NCI-H446 (cell line): ENCODE results near the gene L1CAM.
A peak's percentile ranks its signal among the peaks of the same experiment; 100 is the strongest.

Experiments used
- DNase-seq, 2 experiments: peaks; one replicate each; lab custom pipeline; 2025; lab: John Stamatoyannopoulos, UW

The L1CAM gene

DNA sequence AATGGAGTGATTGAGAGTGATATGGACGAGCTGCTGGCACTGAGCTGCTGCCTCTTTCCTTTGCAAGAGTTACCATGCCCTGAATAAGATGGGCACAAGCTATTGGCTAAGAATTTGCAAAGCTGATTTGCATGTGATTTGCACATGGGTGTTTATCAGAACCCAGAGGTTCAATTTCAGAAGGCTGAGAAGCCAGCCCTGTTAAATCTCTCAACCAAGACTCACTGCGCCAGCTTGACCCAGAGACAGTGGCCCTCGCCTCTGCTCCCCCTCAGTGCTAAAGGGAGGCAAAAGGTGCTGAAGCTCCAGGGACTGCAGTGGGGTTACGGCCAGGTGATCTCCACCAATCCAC, 39.4 kb upstream of the L1CAM start:
- DNase-seq: no peak

DNA sequence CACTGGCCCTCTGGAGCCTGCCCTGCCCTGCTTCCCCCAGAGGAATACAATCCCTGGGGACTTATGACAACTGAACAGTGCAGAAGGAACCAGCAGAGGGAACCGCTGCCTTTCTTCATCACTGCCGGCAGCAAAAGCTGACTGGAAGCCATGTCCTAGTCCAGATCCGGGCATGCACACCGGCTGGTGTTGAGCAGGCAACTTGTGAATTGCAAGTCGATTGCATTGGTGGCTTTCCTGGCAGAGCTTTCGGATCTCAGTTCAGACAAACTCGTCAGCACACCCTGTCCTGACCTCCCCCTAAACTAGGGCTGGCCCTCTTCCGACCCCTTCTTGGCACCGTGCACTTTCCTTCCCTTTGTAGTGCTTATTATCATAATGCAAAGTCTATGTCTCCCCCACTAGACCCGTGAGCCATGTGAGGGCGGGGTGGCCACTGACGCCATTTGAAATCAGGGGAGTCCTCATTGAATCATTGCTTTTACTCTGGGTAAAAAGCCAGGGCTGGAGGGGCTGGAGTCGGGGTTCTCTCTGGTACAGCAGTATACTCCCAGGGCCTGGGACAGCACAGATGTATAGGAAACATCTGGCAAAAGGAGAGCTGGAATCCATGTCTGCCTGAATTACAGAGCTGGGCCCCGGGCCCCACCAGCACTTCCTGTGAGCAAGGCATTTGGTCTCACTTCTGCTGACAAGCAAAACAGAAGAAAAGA, 38.3 kb upstream of the L1CAM start:
- no peak for DNase-seq

DNA sequence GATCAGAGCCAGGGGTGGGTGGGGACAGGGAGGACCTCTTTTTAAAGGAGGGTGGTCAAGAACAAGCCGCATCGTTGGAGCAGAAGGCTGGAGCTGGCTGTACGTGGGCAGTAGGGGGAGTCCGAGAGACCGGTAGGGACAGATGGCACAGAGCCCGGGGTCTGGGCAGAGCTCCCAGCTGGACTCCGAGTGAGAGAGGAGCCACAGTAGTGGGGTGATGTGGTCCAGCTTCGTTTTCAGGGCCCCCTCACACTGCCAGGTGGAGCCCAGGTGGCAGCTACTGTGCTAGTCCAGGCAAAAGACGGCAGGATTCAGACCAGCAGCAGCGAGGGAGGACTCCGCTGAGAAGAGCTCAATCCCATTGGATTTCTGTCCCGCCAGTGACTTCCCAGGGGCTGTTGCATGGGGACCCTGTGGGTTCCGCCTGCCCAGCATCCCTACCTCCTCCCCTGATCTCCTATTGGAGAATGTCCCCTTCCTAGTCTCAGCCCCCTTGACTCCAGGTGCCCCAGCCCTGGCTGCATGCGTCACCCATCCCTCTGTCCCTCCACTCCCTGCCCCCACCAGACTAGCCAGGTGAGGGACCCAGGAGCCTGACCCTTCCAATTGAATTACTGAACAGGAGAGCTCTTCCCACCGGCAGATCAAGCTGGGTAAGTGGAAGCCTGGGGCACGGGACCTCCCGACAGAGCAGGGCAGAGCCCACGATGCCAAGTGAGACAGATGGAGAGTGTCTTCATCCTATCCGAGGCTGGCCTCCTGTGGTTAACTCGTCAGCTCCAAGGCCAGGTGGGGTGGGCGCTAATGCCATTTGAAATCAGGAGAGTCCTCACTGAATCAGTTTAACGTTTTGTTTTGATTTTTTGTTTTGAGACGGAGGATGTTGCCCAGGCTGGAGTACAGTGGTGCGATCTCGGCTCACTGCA, 37.2 kb upstream of the L1CAM start:
- DNase-seq: peak; percentile 0 to 56

DNA sequence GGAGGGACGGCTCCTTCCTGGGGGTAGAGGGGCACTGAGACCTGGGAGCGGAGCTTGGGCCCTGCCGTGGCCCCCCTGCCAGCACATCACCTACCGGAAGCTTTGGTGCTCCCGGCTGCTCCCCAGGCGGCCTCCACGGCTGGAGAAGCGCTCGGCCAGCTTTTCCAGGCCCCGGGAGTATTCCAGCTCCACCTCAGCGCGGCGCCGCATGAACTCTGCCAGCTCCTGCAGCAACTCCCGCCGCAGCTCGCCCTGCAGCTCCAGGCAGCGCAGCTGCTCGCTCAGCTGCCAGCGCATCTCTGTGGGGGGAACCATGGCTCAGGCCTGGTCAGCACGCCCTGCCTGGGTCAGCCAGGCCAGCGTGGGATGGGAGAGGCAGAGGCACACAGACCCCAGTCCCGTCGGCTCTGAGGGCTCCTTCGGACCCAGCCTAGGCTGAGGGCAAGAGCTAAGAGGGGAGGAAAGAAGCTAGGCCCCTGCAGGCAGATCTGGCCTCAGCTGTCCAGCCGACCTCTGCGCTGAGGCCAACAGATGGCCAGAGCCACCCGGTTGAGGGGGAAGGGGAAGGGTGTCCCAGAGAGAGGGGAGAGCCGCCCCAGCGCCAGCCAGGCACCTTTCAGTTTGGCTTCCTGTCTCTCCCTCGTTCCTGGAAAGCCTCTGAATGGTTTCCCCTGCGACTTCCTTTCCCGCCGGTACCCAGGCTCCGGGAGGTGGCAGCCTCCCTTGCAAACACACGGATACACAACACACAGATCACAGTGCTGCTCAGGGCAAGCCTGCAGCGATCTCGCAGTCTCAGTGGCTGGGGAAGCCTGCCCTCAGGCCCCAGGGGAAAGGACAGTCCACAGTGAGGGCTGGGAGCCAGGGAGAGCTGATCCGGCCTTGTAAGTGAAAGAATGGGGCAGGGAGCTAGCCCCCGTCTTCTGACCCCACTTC, 35.8 kb upstream of the L1CAM start:
- no peak for DNase-seq

DNA sequence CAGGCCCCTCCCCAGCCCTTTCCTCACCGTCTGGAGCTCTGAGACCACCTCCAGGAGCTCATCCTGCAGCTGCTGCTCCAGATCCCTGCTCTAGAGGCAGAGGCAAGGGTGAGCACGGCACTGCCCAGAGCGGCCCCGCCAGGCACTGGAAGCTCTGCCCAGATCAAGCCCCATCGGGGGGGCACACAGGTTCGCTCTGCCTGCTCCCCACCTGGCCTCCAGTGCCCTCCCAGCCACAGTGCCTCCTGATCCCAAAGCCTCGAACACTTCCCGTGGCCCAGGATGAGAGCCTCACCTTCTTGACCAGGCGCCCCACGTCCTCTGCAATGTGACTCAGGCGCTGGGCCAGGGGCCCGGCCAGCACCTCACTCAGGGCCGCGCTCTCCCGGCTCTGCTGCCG, 35.1 kb upstream of the L1CAM start:
- DNase-seq: no peak

DNA sequence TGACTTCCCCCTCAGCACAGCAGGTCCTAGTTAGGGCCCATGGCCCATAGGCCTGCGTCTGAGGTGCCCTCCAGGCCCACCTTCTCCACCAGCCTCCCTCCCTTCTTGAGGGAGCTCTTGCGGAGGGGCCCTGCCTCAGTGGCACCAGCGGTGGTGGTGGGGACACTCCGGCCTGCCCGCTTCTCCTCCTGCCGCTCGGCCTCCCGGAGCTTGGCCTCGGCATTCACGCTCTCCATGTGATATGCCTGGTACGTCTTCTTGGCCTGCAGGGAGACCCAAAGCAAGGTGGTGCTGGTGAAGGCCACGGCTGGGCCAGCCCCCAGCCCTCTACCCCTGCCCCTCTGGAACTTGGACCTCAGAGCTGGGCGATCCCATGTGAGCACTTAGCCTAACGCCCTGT, 34.6 kb upstream of the L1CAM start:
- DNase-seq: no peak

DNA sequence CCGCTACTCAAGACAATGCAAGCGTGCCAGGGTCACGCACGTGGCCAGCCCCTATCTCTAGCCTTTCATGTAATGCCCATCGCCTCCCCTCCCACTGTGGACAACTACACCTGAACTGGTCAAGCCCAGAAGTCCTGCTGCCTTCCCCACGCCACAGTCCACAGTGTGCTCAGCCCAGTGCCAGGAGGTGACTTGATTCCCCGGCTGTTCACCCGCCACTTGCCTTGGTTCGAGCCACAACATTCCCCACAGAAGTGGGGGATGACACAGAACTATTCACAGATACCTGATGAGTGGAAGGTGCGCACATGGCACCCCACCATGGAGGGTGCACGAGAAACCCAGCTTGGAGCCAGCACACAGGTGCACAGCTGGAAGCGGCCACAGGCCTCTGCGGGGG, 33.3 kb upstream of the L1CAM start:
- no peak for DNase-seq

DNA sequence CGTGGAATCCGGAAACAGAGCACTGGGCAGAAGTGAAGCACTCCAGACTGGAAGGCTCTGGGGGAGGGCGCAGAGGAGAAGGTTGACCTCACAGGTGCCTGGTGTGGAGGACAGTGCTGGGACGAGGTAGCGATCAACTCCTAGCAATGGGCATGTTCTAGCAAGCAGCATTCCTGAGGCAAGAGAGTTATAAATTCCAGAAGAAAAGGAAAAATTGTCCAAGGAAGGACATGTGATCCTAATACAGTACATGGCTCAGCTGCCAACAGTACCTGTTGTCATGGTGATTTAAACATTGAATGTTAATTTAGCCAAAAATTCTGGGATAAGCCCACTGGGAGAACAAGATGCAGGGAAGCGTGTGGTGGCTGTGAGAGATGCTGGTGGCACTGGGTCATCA, 31.9 kb upstream of the L1CAM start:
- no peak for DNase-seq

DNA sequence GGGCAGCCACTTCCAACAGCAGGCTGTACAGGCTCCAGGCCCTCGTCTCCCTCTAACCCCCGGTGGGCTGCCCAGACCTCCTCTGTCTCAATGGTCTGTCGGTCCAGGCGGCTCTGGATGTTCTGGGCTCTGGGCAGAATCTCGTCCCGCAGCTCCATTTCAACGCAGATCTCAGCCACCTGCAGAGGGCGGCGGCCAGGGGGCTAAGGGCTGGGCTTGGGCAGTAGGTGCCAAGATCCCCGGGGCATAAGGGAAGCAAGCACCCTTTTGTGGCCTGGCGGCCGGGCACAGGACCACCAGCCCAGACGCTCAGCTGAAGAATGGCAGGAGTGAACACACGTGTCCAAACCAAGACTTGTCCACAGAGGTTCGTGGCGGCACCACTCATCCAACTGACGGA, 27.7 kb upstream of the L1CAM start:
- no peak for DNase-seq

DNA sequence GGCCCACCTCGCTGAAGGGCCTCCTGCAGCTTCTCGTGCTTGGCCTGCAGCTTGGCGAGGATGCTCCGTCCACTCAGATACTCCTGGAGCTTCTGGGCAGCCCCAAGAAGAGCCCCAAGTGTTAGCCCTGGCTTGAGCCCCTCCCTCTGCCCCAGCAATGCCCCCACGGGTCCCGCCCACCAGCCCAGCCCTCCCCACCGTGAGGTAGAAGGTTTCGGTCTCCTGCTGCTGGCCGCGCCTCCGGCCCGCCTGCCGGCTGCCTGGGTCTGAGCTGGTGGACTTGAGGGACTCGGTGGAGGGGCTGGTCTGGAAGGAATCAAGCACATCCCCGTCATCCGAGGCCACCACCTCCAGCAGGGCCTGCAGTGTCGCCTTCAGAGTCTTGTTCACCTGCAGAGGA, 27.2 kb upstream of the L1CAM start:
- DNase-seq: no peak

DNA sequence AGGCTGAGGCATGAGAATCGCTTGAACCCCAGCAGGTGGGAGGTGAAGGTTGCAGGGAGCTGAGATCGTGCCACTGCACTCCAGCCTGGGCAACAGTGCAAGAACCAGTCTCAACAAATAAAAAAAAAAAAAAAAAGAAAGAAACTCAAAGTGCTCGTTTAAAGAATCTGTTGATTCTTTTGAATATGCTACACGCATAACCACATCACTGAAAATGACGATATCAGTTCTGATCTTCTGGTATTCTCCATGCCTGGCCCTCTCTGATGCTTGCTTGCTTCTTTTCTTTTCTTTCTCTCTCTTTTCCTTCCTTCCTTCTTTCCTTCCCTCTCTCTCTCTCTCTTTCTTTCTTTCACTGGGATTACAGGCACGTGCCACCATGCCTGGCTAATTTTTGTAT, 25.8 kb upstream of the L1CAM start:
- DNase-seq: no peak

DNA sequence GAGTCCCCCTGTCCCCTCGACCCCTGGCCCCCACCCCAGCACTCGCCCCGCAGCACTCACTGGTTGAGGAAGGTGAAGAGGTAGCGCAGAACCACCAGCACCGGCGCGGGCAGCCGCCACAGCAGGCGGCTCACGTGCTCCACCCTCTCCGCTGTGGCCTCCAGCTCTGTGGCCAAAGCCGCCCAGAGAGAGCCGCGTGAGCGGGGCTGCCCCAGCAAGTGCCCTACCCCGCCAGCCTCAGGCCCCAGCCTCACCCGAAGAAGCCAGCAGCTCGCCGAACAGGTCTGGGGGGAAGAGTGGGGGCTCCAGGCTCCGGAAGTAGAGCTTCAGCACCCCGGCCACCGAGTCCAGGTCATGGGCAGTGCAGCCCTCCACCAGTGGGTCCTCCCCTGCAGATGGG, 24.5 kb upstream of the L1CAM start:
- DNase-seq: no peak

DNA sequence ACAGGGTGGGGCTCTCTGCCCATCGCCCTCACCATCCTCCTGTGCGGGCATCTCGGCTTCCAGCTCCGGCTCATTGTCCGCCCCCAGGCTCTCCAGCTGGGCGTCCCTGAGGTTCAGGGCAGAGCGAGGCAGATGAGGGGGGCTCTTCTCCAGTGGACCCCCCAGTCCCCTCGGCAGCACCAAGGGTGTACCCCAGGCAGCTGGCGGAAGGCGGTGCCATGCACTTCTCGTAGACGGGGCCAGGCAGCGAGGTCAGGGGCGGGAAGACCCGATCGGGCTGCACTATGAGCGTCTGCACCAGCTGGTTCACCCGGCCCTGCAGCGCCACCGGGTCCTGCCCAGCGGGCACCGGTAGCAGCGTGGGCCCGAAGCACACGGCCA, 24.0 kb upstream of the L1CAM start:
- DNase-seq: no peak

DNA sequence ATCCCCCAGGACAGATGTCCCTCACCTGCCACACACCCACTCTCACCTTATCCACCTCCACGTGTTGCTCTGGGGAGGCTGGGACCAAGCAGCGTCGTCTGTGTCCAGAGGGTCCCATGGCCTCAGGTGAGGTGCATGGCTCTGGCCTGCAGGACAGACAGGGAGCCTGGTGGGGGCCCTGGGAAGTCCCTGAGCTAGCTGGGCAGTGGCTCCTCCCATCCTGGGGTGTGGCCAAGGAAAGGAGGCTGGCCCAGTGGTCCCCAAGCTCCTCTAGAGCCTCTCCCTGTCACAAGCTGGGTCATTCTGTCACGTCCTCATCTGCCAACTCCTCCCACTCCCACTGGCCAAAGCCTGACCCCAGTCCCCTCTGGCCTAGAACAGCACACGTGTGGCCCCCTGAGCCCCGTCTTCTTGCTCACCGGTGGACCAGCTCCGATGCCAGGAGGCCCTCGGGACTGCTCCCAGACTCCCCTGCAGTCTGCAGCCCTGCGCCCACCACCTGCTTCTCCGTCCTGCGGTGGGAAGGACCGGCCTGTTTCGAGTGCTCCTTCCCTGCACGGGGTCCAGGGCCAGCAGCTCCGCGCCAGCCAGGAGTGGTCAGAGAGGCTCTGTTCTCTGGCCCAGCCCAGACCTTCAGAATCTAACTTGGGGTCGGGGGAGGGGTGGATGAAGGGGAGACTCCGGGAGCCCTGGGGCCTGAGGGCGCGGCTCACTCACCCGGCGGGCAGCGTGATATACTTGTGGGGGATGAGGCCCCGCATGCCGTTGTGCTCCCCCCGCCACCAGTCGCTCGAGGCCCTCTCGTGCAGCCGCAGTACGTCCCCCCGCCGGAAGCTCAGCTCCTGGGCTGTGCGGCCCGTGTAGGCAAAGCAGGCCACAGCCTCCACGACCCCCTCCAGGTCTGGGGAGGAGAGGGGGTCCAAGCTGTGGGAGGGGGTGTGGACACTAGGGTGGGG, 23.3 kb upstream of the L1CAM start:
- no peak for DNase-seq

DNA sequence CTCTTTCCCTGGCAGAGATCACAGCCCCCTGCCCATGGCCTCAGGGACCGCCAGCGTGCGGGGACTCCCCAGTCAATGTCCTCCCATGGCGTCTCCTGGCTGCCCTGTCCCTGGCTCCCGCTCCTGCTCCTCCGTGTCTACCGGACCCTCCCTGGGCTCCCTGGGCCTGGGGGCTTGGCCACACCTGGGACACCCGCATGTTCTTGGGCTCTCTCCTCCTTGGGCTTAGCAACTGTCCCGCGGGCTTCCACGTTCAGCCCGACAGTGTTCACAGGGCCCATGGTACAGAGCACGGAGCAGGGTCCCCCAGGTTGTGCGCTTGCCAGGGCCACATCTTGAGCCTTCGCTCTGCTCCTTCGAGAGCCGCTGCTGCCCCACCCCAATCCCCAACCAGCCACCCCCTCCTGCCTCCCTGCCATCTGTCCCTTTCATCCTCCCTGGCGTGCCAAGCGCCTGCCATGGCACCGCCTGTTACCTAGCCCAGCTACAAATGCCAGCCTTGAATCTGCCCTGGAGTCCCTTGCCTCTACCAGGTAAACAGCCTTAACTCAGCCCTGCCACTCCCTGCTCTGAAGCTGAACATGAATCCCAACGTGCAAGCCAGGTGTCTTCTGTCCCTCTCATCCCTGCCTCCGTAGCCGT, 22.4 kb upstream of the L1CAM start:
- DNase-seq: no peak

DNA sequence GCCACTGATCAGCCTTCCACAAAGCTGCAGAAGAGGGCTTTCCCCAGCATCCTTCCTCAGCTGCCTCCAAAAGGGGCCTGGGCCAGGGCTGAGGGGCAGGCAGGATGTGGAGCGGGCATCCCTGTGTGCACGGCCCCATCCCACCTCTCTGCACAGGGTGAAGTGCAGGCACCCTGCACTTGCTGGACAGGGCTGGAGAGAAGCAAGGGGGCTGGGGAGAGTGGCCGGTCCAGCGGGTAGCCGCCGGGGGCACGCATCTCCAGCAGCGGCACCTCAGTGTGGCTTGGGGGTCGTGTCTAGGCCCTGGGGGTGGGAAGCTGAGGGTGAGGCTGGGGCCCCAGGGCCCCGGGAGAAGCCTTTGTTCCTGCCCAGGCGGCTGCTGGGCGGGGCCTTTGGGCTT, 21.5 kb upstream of the L1CAM start:
- DNase-seq: no peak

DNA sequence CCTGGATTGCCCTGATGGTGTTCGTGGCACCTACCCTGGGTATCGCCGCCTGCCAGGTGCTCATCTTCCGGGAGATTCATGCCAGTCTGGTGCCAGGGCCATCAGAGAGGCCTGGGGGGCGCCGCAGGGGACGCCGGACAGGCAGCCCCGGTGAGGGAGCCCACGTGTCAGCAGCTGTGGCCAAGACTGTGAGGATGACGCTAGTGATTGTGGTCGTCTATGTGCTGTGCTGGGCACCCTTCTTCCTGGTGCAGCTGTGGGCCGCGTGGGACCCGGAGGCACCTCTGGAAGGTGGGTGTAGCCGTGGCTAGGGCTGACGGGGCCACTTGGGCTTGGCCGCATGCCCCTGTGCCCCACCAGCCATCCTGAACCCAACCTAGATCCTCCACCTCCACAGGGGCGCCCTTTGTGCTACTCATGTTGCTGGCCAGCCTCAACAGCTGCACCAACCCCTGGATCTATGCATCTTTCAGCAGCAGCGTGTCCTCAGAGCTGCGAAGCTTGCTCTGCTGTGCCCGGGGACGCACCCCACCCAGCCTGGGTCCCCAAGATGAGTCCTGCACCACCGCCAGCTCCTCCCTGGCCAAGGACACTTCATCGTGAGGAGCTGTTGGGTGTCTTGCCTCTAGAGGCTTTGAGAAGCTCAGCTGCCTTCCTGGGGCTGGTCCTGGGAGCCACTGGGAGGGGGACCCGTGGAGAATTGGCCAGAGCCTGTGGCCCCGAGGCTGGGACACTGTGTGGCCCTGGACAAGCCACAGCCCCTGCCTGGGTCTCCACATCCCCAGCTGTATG, 20.3 kb upstream of the L1CAM start:
- no peak for DNase-seq

DNA sequence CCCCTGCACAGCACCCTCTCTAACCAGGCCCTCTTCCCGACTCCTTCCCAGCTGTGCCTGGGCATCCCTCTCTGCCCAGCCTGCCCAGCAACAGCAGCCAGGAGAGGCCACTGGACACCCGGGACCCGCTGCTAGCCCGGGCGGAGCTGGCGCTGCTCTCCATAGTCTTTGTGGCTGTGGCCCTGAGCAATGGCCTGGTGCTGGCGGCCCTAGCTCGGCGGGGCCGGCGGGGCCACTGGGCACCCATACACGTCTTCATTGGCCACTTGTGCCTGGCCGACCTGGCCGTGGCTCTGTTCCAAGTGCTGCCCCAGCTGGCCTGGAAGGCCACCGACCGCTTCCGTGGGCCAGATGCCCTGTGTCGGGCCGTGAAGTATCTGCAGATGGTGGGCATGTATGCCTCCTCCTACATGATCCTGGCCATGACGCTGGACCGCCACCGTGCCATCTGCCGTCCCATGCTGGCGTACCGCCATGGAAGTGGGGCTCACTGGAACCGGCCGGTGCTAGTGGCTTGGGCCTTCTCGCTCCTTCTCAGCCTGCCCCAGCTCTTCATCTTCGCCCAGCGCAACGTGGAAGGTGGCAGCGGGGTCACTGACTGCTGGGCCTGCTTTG, 19.6 kb upstream of the L1CAM start:
- DNase-seq: no peak
